ENCODE results near the gene TSPAN16.

Gene TSPAN16, protein sequence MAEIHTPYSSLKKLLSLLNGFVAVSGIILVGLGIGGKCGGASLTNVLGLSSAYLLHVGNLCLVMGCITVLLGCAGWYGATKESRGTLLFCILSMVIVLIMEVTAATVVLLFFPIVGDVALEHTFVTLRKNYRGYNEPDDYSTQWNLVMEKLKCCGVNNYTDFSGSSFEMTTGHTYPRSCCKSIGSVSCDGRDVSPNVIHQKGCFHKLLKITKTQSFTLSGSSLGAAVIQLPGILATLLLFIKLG

DNA sequence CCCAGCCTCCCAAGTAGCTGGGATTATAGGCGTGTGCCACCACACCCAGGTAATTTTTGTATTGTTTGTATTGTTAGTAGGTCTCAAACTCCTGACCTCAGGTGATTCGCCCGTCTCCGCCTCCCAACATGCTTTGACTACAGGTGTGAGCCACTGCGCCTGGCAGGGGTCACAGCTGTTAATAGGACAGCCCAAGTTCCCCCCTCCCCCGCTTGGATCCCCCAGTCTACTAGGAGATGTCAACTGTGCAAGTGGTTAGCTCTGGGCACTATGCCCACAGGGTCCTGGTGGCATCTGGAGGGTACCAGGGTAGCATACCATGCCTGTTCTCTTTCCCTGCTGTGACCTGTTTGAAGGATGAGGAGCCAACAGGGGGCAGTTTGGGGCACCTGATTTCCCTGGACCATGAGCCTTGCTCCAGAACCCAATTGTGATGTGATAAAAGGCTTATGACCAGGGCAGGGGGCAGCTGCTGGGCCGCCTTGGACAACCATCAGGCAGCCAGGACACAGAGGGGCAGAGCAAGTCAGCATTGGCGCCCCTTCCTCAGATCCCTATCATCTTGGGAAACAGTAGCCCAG lies at the start of gene TSPAN16:
Gene TSPAN16, plus strand, starts transcription at position 496 of the 581 bp plus-strand sequence. CDS start 138 bp downstream, outside the sequence.
- DNase-seq = no peak

DNA sequence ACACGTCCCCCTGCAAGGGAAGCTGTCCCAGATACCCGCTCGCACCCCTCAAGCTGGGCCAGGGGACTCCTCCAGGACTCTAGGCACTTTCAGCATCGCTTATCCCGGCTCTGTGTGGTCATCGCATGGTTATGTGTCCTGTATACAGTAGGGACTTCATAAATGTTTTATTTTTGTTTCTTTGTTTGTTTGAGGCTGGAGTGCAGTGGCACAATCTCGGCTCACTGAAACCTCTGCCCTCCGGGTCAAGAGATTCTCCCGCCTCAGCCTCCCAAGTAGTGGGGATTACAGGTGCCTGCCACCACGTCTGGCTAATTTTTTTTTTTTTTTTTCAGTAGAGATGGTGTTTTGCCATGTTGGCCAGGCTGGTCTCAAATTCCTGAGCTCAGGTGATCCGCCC lies 49.0 kb upstream of the TSPAN16 start:
- no peak for DNase-seq

- no peak for DNase-seq
These were observed 48.6 kb upstream of the TSPAN16 start for GRCh38 chr19:11247391-11247790.

GRCh38 chr19:11247934-11248333 lies 48.0 kb upstream of the TSPAN16 start:
- DNase-seq = no peak

GRCh38 chr19:11248852-11249251 lies 47.1 kb upstream of the TSPAN16 start:
- no peak for DNase-seq

GRCh38 chr19:11251217-11251616 lies 44.7 kb upstream of the TSPAN16 start:
- DNase-seq = no peak

DNA sequence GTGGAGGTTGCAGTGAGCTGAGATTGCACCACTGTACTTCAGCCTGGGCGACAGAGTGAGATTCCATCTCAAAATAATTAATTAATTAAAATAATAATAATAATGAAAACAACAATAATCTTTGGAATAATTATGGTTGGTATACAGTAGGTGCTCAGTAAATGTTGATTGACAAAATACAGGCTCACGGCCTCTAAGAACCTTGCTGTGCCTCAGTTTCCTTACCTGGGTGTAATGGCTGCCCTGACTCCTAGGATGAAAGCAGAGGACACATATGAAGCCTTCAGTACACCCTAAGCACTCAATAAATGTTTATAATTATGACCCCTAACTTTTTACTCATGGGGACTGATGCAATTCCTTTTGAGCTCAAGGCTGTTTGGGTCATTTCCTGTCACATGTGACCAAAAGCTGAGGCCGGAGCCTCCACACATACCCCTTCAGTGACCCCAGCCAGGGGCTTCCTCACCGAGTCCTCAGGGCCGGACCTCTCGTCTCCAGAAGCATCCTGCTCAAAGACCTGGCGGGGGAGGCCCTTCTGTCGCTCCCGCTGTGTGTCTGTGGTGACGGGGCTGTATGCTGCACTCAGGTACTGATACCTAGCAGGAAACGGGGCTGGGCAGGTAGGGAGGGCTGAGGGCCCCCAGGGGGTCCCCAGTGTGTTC lies 44.2 kb upstream of the TSPAN16 start:
- DNase-seq = no peak

- no peak for DNase-seq
These were observed 43.1 kb upstream of the TSPAN16 start for GRCh38 chr19:11252665-11253355.

DNA sequence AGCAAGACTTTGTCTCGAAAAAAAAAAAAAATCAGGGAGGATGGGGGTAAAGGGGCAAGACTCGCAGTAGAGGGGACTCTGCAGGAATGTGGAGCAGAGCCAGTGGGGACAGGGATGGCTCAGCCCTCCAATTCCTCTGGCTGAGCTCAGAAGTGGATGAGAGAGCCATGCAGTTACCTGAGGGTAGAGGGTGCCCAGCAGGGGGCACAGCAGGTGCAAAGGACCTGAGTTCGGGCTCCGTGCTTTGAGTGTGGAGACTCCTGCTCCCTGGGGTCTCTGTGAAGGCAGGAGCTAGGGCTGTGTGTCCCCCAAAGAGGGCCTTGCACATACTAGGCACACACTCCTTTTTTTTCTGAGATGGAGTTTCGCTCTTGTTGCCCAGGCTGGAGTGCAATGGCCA lies 41.3 kb upstream of the TSPAN16 start:
- no peak for DNase-seq

- no peak for DNase-seq
These were observed 39.8 kb upstream of the TSPAN16 start for GRCh38 chr19:11256189-11256588.

- no peak for DNase-seq
These were observed 38.0 kb upstream of the TSPAN16 start for GRCh38 chr19:11257846-11258380.

DNA sequence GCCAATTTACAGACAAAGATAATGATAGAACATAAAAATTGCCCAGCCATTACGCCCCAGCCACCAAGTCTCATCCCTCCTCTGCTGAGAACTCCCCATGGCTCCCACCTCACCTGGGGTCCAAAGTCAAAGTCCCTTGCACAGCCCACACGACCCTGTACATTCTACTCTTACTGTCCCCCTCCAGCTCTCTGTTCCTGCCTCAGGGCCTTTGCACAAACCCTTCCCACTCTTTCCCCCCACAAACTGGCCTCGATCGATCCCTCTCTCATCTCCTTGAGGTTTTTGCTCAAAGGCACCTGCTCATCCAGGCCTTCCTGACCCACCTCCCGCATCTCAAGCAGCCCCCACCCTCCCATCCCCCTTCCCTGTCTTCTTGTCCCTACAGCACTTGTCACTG lies 35.0 kb upstream of the TSPAN16 start:
- no peak for DNase-seq

- DNase-seq = no peak
These were observed 34.5 kb upstream of the TSPAN16 start for GRCh38 chr19:11261431-11261970.

GRCh38 chr19:11261971-11262839 lies 33.8 kb upstream of the TSPAN16 start, which contains the start of gene DOCK6:
TSS of gene DOCK6 (minus strand) at chr19:11262524. CDS start at chr19:11262440, 84 bp downstream.
- no peak for DNase-seq

DNA sequence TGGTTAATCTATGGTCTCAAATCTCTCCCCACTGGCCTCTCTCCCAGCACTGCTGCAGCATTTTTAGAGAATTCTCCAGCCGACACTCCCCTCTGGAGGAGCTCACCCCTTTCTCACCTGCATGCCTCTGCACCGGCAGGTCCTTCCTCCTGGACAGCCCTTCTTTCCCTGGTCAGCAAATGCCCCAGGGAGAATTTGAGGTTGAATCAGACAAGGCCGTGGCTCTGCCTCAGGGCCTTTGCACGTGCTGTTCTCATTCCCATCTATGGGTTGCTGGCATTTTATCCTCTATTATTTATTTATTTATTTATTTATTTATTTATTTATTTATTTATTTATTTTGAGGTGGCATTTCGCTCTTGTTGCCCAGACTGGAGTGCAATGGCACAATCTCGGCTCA lies 32.2 kb upstream of the TSPAN16 start:
- DNase-seq = no peak

- no peak for DNase-seq
These were observed 31.3 kb upstream of the TSPAN16 start for GRCh38 chr19:11264452-11265176.

GRCh38 chr19:11265177-11265784 lies 30.7 kb upstream of the TSPAN16 start:
- DNase-seq = no peak

GRCh38 chr19:11265785-11266236 lies 30.1 kb upstream of the TSPAN16 start:
- no peak for DNase-seq

DNA sequence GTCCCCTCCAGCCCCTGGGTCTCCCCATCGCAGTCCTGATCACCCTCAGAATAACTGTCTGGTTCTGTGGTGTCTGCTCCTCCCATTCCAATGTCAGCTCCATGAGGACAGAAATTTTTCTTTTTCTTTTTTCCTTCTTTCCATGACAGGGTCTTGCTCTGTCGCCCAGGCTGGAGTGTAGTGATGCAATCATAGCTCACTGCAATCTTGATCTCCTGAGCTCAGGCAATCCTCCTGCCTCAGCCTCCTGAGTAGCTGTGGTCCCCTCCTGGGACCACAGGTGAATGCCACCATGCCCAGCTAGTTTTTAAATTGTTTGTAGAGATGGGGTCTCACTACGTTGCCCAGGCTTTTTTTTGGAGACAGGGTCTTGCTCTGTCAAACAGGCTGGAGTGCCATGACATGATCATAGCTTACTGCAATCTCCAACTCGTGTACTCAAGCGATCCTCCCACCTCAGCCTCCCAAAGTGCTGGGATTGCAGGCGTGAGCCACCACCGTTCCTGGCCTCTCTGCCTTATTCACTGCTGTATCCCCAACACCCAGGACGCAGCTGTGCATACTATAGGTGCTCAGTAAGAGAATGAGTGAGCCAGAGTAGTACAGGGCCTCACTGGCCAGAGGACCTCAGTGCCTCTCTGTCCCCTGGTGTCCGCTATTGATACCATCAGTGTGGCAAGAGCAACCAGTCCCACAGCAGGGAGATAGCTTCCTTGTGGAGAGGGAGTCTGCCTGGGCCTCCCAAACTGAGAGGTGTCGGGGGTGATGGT lies 28.5 kb upstream of the TSPAN16 start:
- DNase-seq = no peak

DNA sequence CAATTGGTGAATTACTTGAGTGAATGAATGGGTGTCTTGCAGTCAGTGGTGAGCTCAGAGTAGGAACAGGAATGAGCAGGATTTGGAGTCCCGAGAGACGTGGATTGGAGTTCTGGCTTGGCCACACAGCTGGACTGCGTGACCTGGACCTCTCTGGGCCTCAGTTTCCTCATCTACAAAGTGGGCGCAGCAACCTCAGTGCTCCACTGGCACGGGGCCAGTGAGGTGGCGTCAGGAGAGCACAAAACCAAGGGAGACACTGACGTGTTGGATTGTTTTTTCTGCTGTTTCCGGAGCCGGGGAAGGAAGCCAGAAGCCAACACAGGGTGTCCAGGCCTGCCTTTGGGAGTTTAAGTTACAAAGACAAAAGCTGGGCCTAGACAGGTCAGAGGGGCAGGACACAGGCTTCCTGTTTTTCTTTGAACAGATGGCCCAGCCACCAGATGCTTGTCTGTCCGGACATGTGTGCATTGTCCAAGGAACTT lies 27.1 kb upstream of the TSPAN16 start:
- peak in 1 of 2 experiments; percentile 49 for DNase-seq

Data from SW 1271 (cell line).